ENCODE measurements around the gene DOHH. TPM values are rescaled to one million over a fixed set of nuclear protein-coding genes. Genes with fewer than 3 reads are reported as not detected.

Gene DOHH
- total RNA-seq, 2 donors from 2014 or later = 4.1 to 5.2 TPM

DNA sequence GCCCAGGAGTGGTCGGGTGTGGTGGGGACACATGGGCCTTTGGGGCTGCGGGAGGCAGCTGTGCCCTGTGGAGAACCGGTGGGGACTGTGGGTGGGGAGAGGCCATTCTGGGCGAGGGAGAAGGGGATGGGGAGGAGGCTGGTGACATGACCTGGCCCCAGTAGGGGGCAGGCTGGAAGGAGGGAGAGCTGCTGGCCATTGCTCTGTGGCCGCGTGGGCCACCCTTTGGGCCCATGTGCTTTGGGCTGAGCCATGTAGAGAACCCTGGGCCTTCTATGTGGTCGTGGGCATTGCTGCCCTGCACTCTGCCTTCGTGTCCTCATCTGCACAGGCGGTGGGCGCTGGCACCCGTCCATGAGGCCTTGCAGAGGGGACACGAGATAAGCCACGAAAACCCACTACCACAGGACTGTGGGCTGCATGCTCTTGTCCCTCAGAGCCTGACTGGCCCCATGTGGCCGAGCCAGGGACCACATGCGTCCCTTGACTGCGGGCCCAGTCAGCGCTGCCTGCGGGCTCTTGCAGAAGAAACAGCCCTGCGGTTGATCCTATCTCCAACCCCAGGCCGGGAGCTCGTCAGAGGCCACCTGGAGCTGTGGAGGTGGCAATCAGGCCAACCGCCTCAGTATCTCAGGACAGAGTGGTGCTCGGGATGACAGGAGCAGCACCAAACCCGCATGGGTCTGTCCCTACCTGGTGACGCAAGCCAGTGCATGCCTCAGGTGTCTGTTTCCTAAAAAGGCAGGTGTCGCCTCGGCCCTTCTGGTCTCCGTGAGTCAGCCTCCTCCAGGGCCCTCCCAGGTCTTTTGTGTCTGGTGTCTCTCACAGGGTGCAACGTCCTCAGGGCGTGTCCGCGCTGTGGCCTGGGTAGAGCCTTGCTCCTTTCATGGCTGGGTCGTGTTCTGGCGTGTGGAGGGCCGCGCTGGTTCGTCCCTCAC lies 20.0 kb upstream of the DOHH start:
- H3K4me3 Mint-ChIP-seq = no peak overlapping the region
- H3K9me3 ChIP-seq (ENCODE audit: control insufficient read depth, low read length, poor library complexity, severe bottlenecking) = no peaks in the 10 kb centered on the region
- ATAC-seq = no peak
- H3K27ac Mint-ChIP-seq = peak overlapping the region; percentile 67
- H3K4me1 Mint-ChIP-seq = peaks cover 21% of the 10 kb centered on the region
- H3K27me3 Mint-ChIP-seq = no peaks in the 10 kb centered on the region
- H3K36me3 Mint-ChIP-seq (ENCODE audit: low read depth) = peaks cover 6% of the 10 kb centered on the region
- DNase-seq = no peak

DNA sequence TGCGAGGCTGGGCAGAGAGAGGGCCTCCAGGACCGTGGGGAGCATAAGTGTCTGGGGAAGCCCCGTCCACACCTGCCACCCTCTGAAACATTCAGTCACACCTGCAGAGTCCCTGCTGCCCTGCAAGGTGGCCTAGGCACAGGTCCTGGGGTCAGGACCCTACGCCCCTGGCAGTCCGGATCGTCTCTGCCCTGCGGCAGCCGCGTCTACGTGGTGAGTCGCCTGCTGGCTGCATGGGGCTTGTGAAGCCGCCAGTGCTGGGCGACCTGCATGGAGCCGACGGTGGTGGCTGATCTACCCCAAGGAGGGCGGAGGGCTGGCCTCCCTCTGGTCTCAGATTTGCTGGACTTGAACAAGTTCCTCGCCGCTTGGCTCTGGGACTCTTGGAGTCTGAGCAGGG lies 18.7 kb upstream of the DOHH start:
- H3K27ac Mint-ChIP-seq = peak overlapping the region; percentile 24
- no peak for DNase-seq
- no peak for ATAC-seq
- no peaks in the 10 kb centered on the region for H3K9me3 ChIP-seq (ENCODE audit: control insufficient read depth, low read length, poor library complexity, severe bottlenecking)
- H3K4me1 Mint-ChIP-seq = peaks cover 29% of the 10 kb centered on the region
- H3K27me3 Mint-ChIP-seq = no peaks in the 10 kb centered on the region
- H3K4me3 Mint-ChIP-seq = no peak overlapping the region
- peaks cover 6% of the 10 kb centered on the region for H3K36me3 Mint-ChIP-seq (ENCODE audit: low read depth)

- Mint-ChIP-seq H3K36me3 (ENCODE audit: low read depth) (peaks cover 2% of the 10 kb centered on the region), H3K27ac (peak overlapping the region; percentile 24), H3K4me3 (no peak overlapping the region), H3K4me1 (peaks cover 25% of the 10 kb centered on the region), H3K27me3 (no peaks in the 10 kb centered on the region)
- H3K9me3 ChIP-seq (ENCODE audit: control insufficient read depth, low read length, poor library complexity, severe bottlenecking) = no peaks in the 10 kb centered on the region
- no peak for ATAC-seq
- DNase-seq = no peak
Measured at GRCh38 chr19:3518659-3519058, 18.2 kb upstream of the DOHH start.

- H3K27ac Mint-ChIP-seq = peak overlapping the region; percentile 24
- no peaks in the 10 kb centered on the region for H3K27me3 Mint-ChIP-seq
- H3K4me3 Mint-ChIP-seq = no peak overlapping the region
- peaks cover 25% of the 10 kb centered on the region for H3K4me1 Mint-ChIP-seq
- ATAC-seq (no peak), DNase-seq (no peak)
- no peaks in the 10 kb centered on the region for H3K9me3 ChIP-seq (ENCODE audit: control insufficient read depth, low read length, poor library complexity, severe bottlenecking)
- H3K36me3 Mint-ChIP-seq (ENCODE audit: low read depth) = peaks cover 2% of the 10 kb centered on the region
Measured at GRCh38 chr19:3518255-3518654, 17.8 kb upstream of the DOHH start.

GRCh38 chr19:3517638-3518037 lies 17.2 kb upstream of the DOHH start:
- H3K9me3 ChIP-seq (ENCODE audit: control insufficient read depth, low read length, poor library complexity, severe bottlenecking) = no peaks in the 10 kb centered on the region
- Mint-ChIP-seq H3K27ac (no peak overlapping the region), H3K36me3 (ENCODE audit: low read depth) (peaks cover 2% of the 10 kb centered on the region), H3K4me3 (no peak overlapping the region), H3K4me1 (peaks cover 25% of the 10 kb centered on the region), H3K27me3 (no peaks in the 10 kb centered on the region)
- DNase-seq = no peak
- no peak for ATAC-seq

- ATAC-seq = peak; percentile 84
- no peak for DNase-seq
- Mint-ChIP-seq H3K4me1 (peaks cover 28% of the 10 kb centered on the region), H3K4me3 (peak overlapping the region; percentile 55), H3K27ac (peak overlapping the region; percentile 68), H3K36me3 (ENCODE audit: low read depth) (peaks cover 2% of the 10 kb centered on the region), H3K27me3 (no peaks in the 10 kb centered on the region)
- no peaks in the 10 kb centered on the region for H3K9me3 ChIP-seq (ENCODE audit: control insufficient read depth, low read length, poor library complexity, severe bottlenecking)
Measured at GRCh38 chr19:3516675-3517207, 16.3 kb upstream of the DOHH start.

- Mint-ChIP-seq H3K36me3 (ENCODE audit: low read depth) (peaks cover 2% of the 10 kb centered on the region), H3K27me3 (no peaks in the 10 kb centered on the region), H3K27ac (peak overlapping the region; percentile 68), H3K4me1 (peaks cover 30% of the 10 kb centered on the region), H3K4me3 (no peak overlapping the region)
- no peaks in the 10 kb centered on the region for H3K9me3 ChIP-seq (ENCODE audit: control insufficient read depth, low read length, poor library complexity, severe bottlenecking)
- DNase-seq (no peak), ATAC-seq (no peak)
Measured at GRCh38 chr19:3515891-3516422, 15.5 kb upstream of the DOHH start.

GRCh38 chr19:3514930-3515329 lies 14.5 kb upstream of the DOHH start:
- Mint-ChIP-seq H3K4me1 (peaks cover 32% of the 10 kb centered on the region), H3K27ac (peak overlapping the region; percentile 68), H3K27me3 (no peaks in the 10 kb centered on the region), H3K4me3 (no peak overlapping the region), H3K36me3 (ENCODE audit: low read depth) (peaks cover 2% of the 10 kb centered on the region)
- ATAC-seq (no peak), DNase-seq (no peak)
- no peaks in the 10 kb centered on the region for H3K9me3 ChIP-seq (ENCODE audit: control insufficient read depth, low read length, poor library complexity, severe bottlenecking)

DNA sequence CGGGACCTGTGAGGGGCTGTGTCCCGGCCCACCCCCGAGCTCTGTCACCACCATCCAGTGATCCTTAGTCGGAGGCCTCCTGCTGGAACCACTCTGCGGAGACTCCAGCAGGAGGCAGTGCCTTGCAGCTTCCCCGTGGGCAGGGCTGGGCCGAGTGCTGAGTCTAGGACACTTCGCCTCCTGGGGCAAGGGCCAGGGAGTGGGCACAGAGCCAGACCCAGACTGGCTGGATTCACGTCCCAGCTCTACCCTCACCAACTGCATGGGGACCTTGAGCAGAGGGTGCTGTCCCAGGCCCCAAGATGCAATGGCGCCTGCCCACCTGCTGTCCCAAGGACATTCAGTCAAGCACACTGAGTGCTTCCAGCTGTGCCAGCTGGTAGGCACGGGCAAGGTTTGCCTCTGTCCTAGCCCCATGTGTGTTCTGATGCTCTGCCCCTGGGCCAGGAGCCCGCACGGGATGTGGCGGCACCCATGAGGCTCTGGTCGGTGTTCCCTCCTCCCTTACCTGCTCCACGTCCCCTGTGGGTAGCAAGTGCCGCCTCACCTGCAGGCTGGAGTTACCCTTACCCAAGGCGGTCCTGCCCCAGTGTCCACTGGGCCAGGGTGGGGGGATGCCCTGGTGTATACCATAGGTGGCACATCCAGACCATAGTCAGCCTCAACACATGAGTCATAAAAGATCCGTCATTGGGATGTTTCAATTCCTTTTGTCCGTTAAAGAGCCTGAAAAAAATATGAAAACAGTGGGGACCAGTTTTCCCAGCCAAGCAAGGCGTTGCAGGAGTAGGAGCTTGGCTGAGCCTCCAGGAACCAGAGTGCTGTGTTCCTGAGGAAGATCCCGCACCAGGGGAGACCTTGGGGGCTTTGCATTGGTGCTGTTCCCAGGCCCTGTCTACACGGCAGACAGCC lies 13.0 kb upstream of the DOHH start:
- peaks cover 2% of the 10 kb centered on the region for H3K36me3 Mint-ChIP-seq (ENCODE audit: low read depth)
- no peak overlapping the region for H3K4me3 Mint-ChIP-seq
- ATAC-seq (no peak), DNase-seq (no peak)
- peaks cover 43% of the 10 kb centered on the region for H3K4me1 Mint-ChIP-seq
- H3K27ac Mint-ChIP-seq = no peak overlapping the region
- H3K27me3 Mint-ChIP-seq = no peaks in the 10 kb centered on the region
- no peaks in the 10 kb centered on the region for H3K9me3 ChIP-seq (ENCODE audit: control insufficient read depth, low read length, poor library complexity, severe bottlenecking)

GRCh38 chr19:3512562-3513228 lies 12.2 kb upstream of the DOHH start:
- H3K36me3 Mint-ChIP-seq (ENCODE audit: low read depth) = peaks cover 2% of the 10 kb centered on the region
- H3K9me3 ChIP-seq (ENCODE audit: control insufficient read depth, low read length, poor library complexity, severe bottlenecking) = no peaks in the 10 kb centered on the region
- no peak overlapping the region for H3K4me3 Mint-ChIP-seq
- ATAC-seq = no peak
- peaks cover 45% of the 10 kb centered on the region for H3K4me1 Mint-ChIP-seq
- DNase-seq = no peak
- H3K27ac Mint-ChIP-seq = peak overlapping the region; percentile 11
- H3K27me3 Mint-ChIP-seq = no peaks in the 10 kb centered on the region

- no peak for DNase-seq
- H3K27ac Mint-ChIP-seq = peak overlapping the region; percentile 11
- peaks cover 2% of the 10 kb centered on the region for H3K36me3 Mint-ChIP-seq (ENCODE audit: low read depth)
- no peaks in the 10 kb centered on the region for H3K27me3 Mint-ChIP-seq
- peak overlapping the region; percentile 53 for H3K4me3 Mint-ChIP-seq
- H3K4me1 Mint-ChIP-seq = peaks cover 49% of the 10 kb centered on the region
- H3K9me3 ChIP-seq (ENCODE audit: control insufficient read depth, low read length, poor library complexity, severe bottlenecking) = no peaks in the 10 kb centered on the region
- ATAC-seq = no peak
Measured at GRCh38 chr19:3511506-3512251, 11.2 kb upstream of the DOHH start.

DNA sequence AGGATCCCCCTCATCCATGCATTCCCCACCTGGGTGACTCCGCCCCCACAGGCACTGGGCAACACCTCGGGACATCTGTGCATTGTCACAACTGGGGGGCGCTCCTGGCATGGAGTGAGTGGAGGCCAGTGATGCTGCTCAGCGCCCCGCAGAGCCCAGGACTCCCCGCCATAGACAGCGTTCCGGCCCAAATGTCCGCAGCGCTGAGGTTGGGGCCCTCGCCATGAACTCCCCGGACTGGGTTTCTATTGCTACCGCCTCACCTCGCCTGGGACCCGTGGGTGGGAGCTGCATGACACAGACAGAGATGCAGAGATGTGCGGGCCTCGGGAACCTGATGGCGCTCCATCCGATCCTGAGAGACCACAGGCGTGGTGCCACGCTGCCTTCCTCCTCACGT lies 10.3 kb upstream of the DOHH start:
- H3K9me3 ChIP-seq (ENCODE audit: control insufficient read depth, low read length, poor library complexity, severe bottlenecking) = no peaks in the 10 kb centered on the region
- H3K27ac Mint-ChIP-seq = no peak overlapping the region
- ATAC-seq (no peak), DNase-seq (no peak)
- peaks cover 4% of the 10 kb centered on the region for H3K36me3 Mint-ChIP-seq (ENCODE audit: low read depth)
- peaks cover 44% of the 10 kb centered on the region for H3K4me1 Mint-ChIP-seq
- no peak overlapping the region for H3K4me3 Mint-ChIP-seq
- H3K27me3 Mint-ChIP-seq = no peaks in the 10 kb centered on the region
